ENCODE results near the gene SALL1. TPM values are rescaled to one million over a fixed set of nuclear protein-coding genes. Genes with fewer than 3 reads are reported as not detected.
A peak's percentile ranks its signal among the peaks of the same experiment; 100 is the strongest.

SALL1 gene
- polyA plus RNA-seq, 1 donor (not counting 4 experiments of a cell fraction or from before 2014, with no cell fraction given): not detected

DNA sequence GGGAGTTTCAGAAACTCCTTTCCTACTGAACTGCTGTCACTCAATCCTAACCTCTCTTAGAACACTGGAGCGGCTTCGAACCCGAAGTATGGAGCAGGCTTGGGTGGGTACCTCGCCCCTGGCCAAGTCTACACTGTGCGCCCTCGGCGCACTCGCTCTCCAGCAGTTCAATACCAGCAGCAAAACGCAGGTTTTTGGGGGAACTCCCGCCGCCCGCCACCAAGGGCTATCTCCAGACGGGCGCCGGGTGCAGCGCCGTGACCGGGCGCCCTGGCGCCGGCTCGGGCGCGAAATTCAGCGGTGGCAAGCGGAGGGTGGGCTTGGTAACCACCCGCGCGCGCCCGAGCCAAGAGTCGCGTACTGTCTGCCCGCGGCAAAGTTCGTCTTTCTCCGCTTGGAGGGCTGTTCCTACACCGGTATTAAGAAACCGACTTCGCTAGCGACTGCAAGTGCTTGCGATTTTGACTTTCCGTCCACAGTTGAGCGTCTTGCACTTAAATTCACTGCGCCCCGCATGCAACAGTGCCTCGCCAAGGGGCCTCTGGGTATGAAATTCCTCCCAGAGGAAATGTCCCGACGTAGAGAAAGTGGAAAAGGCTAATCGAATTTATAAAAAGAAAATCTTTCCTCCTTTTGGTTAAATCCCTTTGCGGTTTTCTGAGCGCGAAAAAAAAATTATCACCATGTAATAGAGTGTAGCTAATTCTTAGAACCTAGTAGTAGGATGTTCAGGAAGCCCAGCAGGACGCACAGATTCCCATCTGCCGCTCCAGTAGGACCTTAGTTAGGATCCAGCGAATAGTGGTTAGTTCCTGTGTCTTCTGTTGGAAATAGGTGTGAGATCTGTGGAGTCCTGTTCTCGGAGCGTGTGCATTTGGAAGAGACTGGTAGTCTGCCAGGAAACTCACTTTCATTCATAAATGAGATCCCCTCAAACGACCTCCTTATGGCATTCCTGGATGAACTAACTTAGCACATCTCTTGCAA lies 5.0 kb upstream of the SALL1 start:
- Histone ChIP-seq H3K27ac (ENCODE audit: control insufficient read depth, insufficient read depth, low read length) (no peak overlapping the region), H3K79me2 (ENCODE audit: control insufficient read depth, insufficient read depth, low read length) (no peaks in the 10 kb centered on the region), H3K9ac (ENCODE audit: control insufficient read depth, extremely low read depth, insufficient read depth, low read length) (no peak overlapping the region), H3K9me3 (ENCODE audit: control insufficient read depth, low read depth, low read length) (no peaks in the 10 kb centered on the region), H3K4me3 (ENCODE audit: control insufficient read depth in 2 of 3, extremely low read depth in 1 of 3, insufficient read depth in 2 of 3, low read depth in 1 of 3, low read length in 3 of 3) (no peak overlapping the region), H4K20me1 (ENCODE audit: control insufficient read depth, extremely low read depth, insufficient read depth, low read length) (no peaks in the 10 kb centered on the region), H2AFZ (ENCODE audit: control insufficient read depth, low read length) (no peak overlapping the region), H3K4me1 (ENCODE audit: control insufficient read depth, extremely low read depth, insufficient read depth, low read length) (peaks cover 7% of the 10 kb centered on the region), H3K4me2 (ENCODE audit: control insufficient read depth, extremely low read depth, insufficient read depth, low read depth, low read length) (peak overlapping the region; percentile 27), H3K36me3 (ENCODE audit: control insufficient read depth in 2 of 2, extremely low read depth in 1 of 2, insufficient read depth in 2 of 2, low read length in 2 of 2) (no peaks in the 10 kb centered on the region), H3K9me1 (ENCODE audit: control insufficient read depth, extremely low read depth, insufficient read depth, low read length) (no peaks in the 10 kb centered on the region), H3K27me3 (ENCODE audit: control insufficient read depth, extremely low read depth, insufficient read depth, low read length) (peaks cover 67% of the 10 kb centered on the region)
- peak; percentile 56 for TF ChIP-seq EZH2 (IDR thresholded peaks at IDR 0.05; ENCODE audit: low read length)
- no peak for TF ChIP-seq CTCF (optimal IDR thresholded peaks at IDR 0.05 in 1 of 3, IDR thresholded peaks at IDR 0.05 in 1 of 3, conservative IDR thresholded peaks at IDR 0.05 in 1 of 3; ENCODE audit: extremely low read depth in 1 of 3, insufficient read depth in 2 of 3, low read length in 3 of 3)
- dilution Hi-C loops (cut with MboI; ENCODE audit: extremely low pct_ligation_motif_present, low sequenced_read_pairs): no loop called here
- no peak for FAIRE-seq
- DNase-seq (ENCODE audit: low read depth, low spot score): no peak

DNA sequence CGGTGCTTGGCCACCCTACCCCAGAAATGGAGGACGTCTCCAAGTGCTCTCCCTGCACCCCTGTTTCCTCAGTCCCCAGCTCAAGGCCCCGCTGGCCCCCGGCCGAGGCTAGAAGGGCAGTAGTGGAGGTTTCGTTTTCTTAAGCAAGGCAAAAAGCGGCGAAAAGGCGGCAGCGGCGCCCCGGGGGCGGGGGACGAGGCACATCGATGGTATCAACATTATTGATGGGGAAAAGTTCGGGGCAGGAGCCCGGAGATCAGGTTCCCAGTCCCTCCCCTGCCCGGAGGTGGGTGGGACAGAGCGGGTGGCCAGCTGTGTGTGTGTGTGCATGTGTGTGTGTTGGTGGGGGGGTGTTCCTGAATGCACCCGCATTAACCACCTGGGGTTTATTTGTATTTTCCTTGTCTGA lies 4.1 kb upstream of the SALL1 start:
- no peaks in the 10 kb centered on the region for H3K36me3 ChIP-seq (ENCODE audit: control insufficient read depth in 2 of 2, extremely low read depth in 1 of 2, insufficient read depth in 2 of 2, low read length in 2 of 2)
- no peak overlapping the region for H3K9ac ChIP-seq (ENCODE audit: control insufficient read depth, extremely low read depth, insufficient read depth, low read length)
- H3K4me2 ChIP-seq (ENCODE audit: control insufficient read depth, extremely low read depth, insufficient read depth, low read depth, low read length): peak overlapping the region; percentile 48
- no peaks in the 10 kb centered on the region for H4K20me1 ChIP-seq (ENCODE audit: control insufficient read depth, extremely low read depth, insufficient read depth, low read length)
- no peak overlapping the region for H3K27ac ChIP-seq (ENCODE audit: control insufficient read depth, insufficient read depth, low read length)
- H3K79me2 ChIP-seq (ENCODE audit: control insufficient read depth, insufficient read depth, low read length): no peaks in the 10 kb centered on the region
- no peaks in the 10 kb centered on the region for H3K9me3 ChIP-seq (ENCODE audit: control insufficient read depth, low read depth, low read length)
- H3K4me3 ChIP-seq (ENCODE audit: control insufficient read depth in 2 of 3, extremely low read depth in 1 of 3, insufficient read depth in 2 of 3, low read depth in 1 of 3, low read length in 3 of 3): peak overlapping the region in 2 of 3 experiments; percentile 19 to 29
- TF ChIP-seq CTCF (optimal IDR thresholded peaks at IDR 0.05 in 1 of 3, IDR thresholded peaks at IDR 0.05 in 1 of 3, conservative IDR thresholded peaks at IDR 0.05 in 1 of 3; ENCODE audit: extremely low read depth in 1 of 3, insufficient read depth in 2 of 3, low read length in 3 of 3) (no peak), EZH2 (IDR thresholded peaks at IDR 0.05; ENCODE audit: low read length) (peak; percentile 74)
- dilution Hi-C loops (cut with MboI; ENCODE audit: extremely low pct_ligation_motif_present, low sequenced_read_pairs): no loop called here
- H3K4me1 ChIP-seq (ENCODE audit: control insufficient read depth, extremely low read depth, insufficient read depth, low read length): peaks cover 7% of the 10 kb centered on the region
- no peak for DNase-seq (ENCODE audit: low read depth, low spot score)
- H3K9me1 ChIP-seq (ENCODE audit: control insufficient read depth, extremely low read depth, insufficient read depth, low read length): no peaks in the 10 kb centered on the region
- H3K27me3 ChIP-seq (ENCODE audit: control insufficient read depth, extremely low read depth, insufficient read depth, low read length): peaks cover 75% of the 10 kb centered on the region
- no peak overlapping the region for H2AFZ ChIP-seq (ENCODE audit: control insufficient read depth, low read length)
- FAIRE-seq: no peak
